ENCODE data around the gene NKAIN1. TPM values are rescaled to one million over a fixed set of nuclear protein-coding genes. Genes with fewer than 3 reads are reported as not detected.

NKAIN1 gene
- total and polyA plus RNA-seq, 2 experiments from 2014 or later, result 14.7 to 56.7 TPM

- TF ChIP-seq ZNF462 (CRISPR knock-in tag; IDR thresholded peaks at IDR 0.05), result no peak
- no peak for TF ChIP-seq POLR2AphosphoS5 (IDR thresholded peaks at IDR 0.05; ENCODE audit: low read depth)
Measured at GRCh38 chr1:31198600-31198999, 41.1 kb downstream of the NKAIN1 start (continued).

GRCh38 chr1:31198150-31198549 is 41.5 kb downstream of the NKAIN1 start:
- no peaks in the 10 kb centered on the region for H3F3A ChIP-seq (replicated peaks; ENCODE audit: low read depth)
- Mint-ChIP-seq H3K36me3 (ENCODE audit: low read depth) (no peaks in the 10 kb centered on the region), H3K4me3 (no peak overlapping the region), H3K4me1 (peaks cover 24% of the 10 kb centered on the region), H3K27me3 (ENCODE audit: insufficient read depth, low read depth, poor library complexity) (peaks cover 2% of the 10 kb centered on the region), H3K9me3 (no peaks in the 10 kb centered on the region; the same call in 2 of the 3 replicates), H3K27ac (peak overlapping the region; percentile 38)
- no peak for ATAC-seq
- no peaks in the 10 kb centered on the region for H3K9me2 ChIP-seq (ENCODE audit: insufficient read depth)
- no peak overlapping the region for H3K4me2 ChIP-seq
- no peak overlapping the region for H3K4me3 ChIP-seq
- H3K4me1 ChIP-seq (ENCODE audit: insufficient read depth), result peaks cover 8% of the 10 kb centered on the region; the same call in 1 of the 2 replicates
- TF ChIP-seq JUNB (IDR thresholded peaks at IDR 0.05; ENCODE audit: unreplicated experiment), result no peak
- no peak for TF ChIP-seq CTCF (conservative IDR thresholded peaks at IDR 0.05; ENCODE audit: low read depth in 2 of 2)
- TF ChIP-seq POLR2AphosphoS5 (IDR thresholded peaks at IDR 0.05; ENCODE audit: low read depth), result no peak
- TF ChIP-seq ETS1 (IDR thresholded peaks at IDR 0.05), result no peak
- TF ChIP-seq EZH2 (IDR thresholded peaks at IDR 0.05; ENCODE audit: low read depth, unreplicated experiment), result no peak
- no peaks in the 10 kb centered on the region for H3K27me3 ChIP-seq (ENCODE audit: insufficient read depth)
- no peaks in the 10 kb centered on the region for H3K79me2 ChIP-seq (replicated peaks; ENCODE audit: insufficient read depth)
- no peaks in the 10 kb centered on the region; the same call in 1 of the 2 replicates for H4K20me1 ChIP-seq (replicated peaks; ENCODE audit: insufficient read depth)
- no peak overlapping the region for H2AFZ ChIP-seq
- DNase-seq (ENCODE audit: low spot score), result no peak
- no peaks in the 10 kb centered on the region for H3K36me3 ChIP-seq (ENCODE audit: insufficient read depth)
- no peak overlapping the region for H3K27ac ChIP-seq (ENCODE audit: low read depth)

Data from GM23338 (cell line).